CD4-positive, alpha-beta T cell treated with Interleukin-6 for 4 hours (primary cell): Measurements from ENCODE around the gene PRR5L.
"Not testable (repeated sequence)": the region's sequence is repeated elsewhere in the genome, so short reads cannot be mapped to it uniquely, and the experiment has no call there.

Experiments used
- DNase-seq: peaks from one replicate; pipeline ENCODE4 v3.0.0-alpha.2; 2020; ENCODE audit warnings: mixed read lengths

The PRR5L gene

DNA sequence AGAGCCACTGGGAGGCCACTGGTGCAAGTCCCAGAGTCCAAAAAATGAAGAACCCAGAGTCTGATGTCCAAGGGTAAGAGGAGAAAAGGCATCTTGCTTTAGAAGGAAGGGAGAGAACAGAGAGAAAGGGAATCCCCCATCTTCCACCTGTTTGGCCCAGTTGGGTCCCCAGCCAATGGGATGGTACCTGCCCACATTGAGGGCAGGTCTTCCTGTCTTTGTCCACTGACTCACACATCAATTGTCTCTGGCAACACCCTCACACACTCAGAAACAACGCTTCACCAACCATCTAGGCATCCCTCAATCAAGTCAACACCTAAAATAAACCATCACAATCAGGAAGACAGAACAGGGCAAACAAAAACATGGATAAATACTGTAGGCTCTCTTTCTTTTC, 13.2 kb upstream of the PRR5L start:
- no peak for DNase-seq

DNA sequence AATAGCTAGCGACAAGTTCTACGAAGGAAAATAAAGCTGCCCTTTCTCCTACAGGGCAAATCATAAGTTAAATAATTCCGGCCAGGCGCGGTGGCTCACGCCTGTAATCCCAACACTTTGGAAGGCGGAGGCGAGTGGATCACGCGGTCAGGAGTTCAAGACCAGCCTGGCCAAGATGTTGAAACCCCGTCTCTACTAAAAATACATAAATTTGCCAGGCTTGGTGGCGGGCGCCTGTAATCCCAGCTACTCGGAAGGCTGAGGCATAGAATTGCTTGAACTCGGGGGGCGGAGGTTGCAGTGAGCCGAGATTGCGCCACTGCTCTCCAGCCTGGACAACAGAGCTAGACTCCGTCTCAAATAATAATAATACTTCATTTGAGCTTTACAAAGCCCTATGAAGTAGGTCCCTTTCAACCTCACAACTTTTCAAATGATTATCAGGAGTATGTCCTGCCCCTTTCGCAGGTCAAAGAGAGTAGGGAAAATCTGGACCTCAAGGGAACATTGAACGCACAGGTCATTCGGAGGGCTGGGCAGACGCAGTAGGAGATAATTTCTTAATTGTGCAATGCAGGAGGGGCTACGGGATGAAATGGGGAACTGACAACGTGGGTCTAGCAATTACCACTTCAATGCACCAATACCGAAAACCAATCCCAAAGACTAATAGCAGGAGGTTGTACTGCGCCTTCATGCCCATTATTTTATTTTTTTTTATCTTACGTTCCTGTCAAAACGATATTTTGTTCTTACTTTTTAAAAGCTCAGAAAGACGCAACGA, 7.5 kb upstream of the PRR5L start:
- DNase-seq: no peak

DNA sequence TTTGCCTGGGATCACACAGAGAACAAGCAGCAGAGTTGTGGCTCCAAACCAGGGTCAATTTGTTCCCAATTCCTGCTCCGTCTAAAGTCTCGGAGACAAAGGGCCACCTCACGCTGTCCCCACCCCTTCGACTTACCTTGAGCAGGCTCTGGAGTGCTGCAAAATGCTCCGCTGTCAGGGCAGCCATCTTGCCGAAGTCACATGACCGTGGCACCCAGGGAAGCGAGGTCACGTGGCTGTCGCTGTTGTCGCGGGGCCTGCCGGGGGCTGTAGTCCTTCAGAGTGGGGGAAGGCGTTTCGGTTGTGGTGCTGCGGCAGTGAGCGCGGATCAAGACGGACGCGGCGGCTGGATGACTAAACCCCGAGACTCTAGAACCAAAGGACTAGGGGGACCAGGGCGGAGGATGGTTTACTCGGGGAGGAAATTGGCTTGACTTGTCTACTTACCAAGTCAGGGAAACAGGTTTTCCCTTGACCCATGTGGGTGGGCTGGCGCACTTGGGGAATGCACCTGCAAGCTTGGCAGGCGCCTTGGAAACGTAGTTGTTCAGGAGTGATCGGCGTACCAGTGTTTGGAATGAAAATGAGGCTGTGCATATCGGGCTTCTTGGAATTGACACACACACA, 6.7 kb upstream of the PRR5L start, which contains the start of gene COMMD9:
TSS of gene COMMD9 (minus strand) at position 199 of the 627 bp plus-strand sequence. CDS start at position 187, 12 bp downstream.
- DNase-seq: peak; percentile 94

DNA sequence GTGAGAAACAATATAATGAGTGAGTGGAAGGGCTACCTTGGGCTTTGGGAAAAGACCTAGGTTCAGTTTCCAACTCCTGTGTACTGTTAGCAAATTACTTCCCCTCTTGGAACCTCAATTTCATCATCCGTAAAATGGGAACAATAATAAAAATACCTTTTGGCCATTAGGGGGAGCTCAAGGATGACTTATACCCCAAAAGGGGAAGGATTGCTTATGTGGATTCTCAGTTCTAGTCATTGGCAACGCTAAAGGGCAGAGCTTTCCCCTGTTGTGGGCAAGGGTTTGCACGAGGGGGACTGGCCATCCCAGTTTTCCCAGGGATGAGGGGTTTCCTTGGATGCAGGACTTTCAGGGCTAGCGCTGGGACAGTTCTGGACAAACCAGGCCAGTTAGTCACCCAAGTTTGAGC, 3.8 kb upstream of the PRR5L start:
- DNase-seq: no peak

DNA sequence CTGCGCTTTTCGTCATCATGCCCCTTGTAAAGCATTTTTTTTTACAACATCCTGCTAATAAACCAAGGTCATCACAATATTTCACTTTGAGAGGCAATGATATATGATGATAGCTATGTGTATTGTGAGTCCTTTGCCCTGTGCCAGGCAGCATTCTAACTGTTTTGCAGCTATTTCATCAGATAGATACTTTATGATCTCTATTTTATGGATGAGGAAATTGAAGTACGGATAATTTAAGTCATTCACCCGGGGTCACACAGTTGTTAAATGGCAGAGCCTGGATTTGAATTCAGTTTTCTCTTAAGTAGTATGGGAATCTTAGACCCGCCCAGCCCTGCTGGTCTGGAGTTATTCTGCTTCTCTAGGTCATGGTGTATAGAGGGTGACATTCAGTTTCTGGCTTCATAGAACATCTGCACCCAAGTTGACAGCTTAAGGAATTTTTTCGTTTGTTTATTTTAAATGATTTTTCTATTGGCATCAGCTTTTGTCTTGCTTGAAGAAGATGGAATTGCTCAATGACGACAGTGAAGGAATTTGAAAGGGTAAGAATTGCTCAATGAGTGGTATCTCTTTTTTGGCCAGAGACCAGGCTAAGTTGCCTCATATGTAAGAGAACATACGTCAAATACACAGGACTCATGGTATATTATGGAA, 926 bp downstream of the PRR5L start:
- no peak for DNase-seq

DNA sequence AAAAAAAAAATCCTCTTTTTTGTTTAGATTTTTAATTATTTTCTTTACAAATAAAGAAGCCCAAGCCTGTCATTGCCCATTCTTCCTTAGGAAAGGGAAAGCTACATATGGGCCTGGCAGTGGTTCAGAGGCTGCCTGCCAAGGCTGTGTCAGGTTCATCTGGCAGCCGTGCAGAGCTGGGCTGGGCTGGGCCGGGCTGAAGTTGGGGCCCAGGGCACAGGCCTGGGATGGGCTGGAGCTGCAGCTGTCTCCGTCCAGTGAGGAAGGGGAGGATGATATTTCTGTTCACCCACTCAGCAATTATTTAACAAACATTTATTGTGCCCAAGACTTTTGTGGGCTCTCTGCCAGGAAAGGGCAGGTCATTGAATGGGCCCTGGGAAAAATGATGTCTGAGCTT, 4.6 kb downstream of the PRR5L start:
- DNase-seq: no peak

DNA sequence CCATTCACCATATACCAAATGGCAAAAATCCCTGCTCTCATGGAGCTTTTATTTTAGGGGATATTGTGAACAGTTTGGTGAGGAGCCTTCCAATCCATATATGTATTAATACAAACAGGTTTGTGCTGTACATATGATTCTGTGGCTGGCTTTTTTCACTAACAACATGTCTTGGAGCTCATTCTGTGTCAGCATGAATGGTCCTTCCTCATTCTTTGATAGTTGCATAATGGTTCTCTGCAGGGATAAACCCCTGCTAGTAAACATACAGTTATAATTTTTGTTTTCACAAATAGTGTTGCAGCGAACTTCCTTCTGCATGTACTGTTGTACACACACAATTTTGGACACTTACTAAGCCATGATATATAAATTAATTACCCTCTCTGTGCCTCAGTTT, 8.3 kb downstream of the PRR5L start:
- no peak for DNase-seq

DNA sequence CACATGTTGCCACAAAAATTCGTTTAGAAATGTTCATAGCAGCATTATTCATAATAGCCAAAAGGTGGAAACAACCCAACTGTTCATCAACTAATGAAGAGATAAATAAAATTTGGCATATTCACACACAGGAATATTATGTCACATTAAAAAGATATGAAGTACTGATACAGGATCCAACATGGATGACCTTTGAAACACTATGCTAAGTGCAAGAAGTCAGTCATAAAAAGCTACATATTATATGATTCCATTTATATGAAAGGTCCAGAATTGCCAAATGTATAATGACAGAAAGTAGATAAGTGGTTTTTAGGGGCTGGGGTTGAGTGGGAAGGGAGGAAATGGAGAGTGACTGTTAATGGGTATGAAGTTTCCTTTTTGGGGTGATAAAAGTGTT, 9.0 kb downstream of the PRR5L start:
- DNase-seq: no peak

DNA sequence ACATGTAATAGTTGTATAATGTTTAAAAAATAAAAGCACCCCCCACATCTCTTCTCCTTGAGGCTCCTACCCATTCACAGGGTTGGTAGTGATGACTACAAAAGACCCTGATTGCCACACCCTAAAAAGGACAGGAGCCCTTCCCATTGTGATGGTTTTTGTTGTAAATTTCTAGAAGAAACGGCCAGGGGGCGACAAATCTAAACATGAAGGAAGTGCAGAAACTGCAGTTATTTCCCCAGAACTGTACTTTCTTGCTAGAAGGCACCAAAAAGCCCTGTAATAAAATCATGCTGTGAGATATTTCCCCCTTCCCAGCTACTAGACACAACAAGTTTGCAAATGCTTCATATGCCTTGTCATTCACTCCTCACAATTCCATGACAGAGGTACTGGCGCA, 10.8 kb downstream of the PRR5L start:
- DNase-seq: peak; percentile 13

DNA sequence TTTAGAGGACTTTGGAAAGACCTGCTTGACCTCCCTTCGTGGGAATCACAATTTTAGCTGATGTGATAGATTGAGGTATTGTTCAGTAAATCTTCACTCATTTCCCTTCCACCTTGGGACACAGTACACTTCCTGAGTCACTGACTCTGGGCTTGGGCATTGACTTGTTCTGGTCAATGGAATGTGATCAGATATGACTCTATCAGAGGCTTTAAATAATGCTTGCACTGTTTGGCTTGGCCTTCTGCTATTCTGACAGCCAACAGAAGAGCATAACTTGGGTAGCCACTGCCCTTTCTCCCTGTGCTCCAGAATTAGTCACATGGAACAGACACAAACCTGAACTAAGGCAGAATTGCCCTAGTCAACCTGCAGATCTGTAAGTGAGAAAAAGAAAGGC, 12.5 kb downstream of the PRR5L start:
- DNase-seq: no peak

DNA sequence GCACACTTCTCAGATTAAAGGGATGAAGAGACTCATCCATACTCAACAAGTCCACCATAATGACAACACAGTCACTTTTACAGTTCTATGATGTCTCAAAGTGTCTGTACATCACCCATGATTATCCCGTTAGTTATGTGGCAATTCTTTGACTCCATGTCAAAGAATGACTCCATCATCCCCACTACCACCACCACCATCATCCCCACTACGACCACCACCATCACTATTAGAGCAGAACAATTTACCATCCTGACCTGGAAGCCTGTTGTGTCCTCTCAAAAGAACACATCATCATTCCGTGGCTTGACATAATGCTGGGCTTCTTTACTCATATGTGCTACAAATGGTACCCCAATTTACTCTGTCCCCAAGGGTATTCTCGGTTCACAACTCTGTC, 13.7 kb downstream of the PRR5L start:
- no peak for DNase-seq

DNA sequence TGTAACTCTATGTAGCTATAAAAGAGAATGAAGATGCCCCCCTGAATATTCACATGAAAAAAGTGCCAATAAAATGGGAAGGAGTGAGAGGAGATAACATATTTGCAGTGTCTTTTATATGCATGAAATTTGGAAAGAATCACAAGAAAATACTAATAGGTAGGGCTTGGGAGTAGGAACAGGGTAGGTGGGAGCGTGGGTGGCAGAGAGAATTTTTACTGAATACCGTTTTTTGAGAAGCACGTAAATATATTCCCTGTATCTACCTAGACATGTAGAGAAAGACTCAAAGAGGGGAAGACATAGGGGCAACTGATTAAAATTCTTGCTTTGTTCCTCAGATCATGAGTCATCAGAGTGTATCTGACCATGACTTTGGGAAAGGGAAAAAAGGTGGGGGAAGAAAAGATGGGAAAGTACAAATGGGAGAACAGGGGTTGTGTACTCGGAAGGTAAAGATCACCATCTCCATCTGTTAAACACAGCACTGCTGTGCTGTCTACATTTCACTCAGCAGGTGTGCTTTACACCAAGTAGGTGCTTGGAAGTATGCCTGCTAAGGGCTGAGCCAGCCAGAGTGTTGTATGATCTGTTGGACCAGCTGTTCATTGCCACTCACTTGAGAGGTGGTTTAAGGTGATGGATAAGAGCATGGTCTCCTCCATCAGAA, 16.0 kb downstream of the PRR5L start:
- no peak for DNase-seq

DNA sequence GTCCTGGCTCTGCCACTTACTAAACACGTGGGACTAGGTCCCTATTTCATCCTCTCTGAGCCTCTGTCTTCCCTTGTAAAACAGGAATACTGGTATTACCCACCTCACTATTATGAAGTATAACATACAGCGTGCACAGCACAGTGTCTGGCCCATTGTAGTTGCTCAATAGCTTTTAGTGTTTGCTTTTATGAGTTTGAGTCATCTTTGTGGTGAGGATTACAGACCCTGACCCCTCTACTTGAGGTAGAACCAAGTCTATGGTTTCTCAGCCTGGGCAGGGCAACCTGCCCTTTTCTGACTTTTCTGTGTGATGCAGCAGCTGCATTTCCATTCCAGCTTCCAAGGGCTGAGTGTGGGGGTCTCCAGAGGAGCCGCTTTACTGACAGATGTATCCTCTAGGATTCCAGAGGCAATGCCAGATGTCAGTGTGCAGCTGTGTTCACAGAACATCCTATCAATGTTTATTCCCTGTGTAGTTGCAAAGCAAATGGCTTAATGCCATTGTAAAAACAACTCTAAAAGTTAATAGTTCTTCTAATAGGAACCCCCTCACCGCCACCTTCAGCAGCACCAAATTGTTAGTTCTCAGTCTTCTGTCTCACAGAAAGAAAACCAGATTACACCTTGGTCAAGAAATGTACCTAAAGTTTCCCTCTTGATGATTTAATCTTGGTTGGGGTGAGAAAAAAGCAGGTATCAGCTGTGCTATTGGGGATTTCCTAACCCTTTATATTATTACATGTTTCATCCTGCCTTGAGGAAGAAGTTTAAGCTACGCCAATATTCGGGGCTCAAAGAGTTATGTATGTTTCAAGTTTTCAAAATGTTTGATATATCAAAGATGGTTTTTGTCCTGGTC, 16.8 kb downstream of the PRR5L start:
- DNase-seq: no peak

DNA sequence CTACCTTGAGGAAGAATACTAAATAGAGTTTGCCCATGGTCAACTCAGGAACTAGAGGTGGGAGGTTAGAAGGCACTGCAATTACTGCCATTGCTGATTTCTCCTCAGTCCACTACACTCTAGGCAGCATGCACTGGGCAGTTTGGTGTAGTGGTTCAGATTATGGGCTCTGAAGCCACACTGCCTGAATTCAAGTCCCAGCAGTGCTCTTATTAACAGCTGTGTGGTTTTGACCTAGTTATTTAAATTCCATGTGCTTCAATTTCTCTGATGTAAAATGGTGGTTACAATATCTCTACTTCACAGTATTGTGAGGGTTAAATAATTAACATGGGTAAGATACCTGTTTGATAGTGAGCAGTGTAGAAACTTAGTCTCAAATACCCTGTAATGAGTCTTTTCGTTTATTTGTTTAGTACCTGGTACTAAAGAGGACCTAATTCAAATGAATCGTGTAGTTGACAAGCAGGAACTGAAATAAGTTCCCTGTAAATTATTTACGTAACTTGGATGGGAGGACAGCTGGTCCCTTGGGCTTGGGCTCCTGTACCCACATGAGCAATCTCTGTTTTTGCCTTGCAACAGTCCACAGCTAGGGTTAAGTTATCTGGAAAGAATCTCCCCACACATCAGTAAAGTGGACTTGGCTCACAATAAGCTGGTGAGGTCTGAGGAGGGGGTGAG, 17.8 kb downstream of the PRR5L start:
- no peak for DNase-seq

DNA sequence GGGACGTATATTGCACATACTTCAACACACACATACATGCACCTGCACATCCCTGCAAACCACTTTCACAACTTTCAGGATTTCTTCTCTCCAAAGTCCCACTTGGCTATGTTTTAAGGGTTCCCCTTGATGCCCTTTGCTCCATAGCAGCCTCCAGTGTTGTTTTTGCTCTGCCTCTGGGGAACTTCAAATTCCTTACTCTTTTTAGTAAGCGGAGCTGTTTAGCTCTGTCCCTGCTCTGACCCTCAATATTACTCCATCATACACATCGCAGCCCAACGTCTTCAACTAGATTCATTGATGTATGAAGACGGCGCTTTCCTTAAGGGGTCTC, 18.3 kb downstream of the PRR5L start:
- no peak for DNase-seq

DNA sequence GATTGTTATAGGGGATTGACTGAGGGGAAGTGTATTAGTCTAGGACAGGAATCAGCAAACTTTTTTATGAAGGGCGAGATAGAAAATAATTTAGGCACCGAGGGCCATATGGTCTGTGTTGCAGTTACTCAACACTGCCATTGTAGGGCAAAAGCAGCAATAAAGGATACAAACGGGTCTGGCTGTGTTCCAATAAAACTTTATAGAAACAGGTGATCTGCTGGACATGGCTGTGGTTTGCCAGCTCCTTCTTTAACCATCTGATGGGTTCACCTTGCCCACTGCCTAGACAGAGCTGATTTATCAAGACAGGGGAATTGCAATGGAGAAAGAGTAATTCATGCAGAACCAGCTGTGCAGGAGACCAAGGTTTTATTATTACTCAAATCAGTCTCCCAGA, 20.0 kb downstream of the PRR5L start:
- no peak for DNase-seq

DNA sequence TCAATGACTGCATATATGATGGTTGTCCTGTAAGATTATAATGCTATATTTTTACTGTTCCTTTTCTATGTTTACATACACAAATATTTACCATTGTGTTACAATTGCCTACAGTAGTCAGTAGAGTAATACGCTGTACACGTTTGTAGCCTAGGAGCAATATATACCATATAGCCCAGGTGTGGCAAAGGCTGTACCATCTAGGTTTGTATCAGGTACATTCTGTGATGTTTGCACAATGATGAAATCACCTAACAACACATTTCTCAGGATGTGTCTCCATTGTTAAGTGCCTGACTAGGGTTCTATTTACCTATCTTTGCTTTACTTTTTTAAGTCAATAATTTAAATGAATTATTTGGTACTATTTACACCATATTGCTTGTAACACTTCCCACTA, 21.9 kb downstream of the PRR5L start:
- no peak for DNase-seq

DNA sequence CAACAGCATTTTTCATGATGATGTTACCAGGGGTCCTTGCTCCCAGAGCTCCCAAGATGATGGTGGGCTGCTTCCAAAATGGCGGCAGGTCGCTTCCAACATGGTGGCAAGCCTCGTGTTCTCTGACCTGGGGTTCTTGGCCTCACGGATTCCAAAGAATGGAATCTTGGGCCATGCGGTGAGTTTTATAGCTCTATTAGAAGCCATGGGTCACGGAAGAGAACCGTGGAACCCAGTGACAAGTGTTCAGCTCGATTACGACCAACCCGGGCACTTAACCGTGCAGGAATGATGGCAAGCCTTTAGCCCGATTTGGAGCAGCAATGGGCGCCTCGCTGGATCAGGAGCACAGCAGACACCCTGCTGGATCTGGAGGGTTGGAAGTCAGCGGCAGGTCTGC, 28.9 kb downstream of the PRR5L start:
- not testable (repeated sequence) for DNase-seq

DNA sequence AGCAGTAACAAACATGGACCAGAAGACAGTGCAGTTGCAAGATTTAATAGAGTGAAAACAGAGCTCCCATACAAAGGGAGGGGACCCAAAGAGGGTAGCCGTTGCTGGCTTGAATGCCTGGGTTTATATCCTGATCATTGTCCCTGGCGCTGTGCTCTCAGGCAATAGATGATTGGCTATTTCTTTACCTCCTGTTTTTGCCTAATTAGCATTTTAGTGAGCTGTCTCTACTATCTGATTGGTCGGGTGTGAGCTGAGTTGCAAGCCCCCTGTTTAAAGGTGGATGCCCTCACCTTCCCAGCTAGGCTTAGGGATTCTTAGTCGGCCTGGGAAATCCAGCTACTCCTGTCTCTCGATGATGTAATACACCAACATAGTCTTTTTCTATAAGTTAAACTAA, 29.3 kb downstream of the PRR5L start:
- not testable (repeated sequence) for DNase-seq

DNA sequence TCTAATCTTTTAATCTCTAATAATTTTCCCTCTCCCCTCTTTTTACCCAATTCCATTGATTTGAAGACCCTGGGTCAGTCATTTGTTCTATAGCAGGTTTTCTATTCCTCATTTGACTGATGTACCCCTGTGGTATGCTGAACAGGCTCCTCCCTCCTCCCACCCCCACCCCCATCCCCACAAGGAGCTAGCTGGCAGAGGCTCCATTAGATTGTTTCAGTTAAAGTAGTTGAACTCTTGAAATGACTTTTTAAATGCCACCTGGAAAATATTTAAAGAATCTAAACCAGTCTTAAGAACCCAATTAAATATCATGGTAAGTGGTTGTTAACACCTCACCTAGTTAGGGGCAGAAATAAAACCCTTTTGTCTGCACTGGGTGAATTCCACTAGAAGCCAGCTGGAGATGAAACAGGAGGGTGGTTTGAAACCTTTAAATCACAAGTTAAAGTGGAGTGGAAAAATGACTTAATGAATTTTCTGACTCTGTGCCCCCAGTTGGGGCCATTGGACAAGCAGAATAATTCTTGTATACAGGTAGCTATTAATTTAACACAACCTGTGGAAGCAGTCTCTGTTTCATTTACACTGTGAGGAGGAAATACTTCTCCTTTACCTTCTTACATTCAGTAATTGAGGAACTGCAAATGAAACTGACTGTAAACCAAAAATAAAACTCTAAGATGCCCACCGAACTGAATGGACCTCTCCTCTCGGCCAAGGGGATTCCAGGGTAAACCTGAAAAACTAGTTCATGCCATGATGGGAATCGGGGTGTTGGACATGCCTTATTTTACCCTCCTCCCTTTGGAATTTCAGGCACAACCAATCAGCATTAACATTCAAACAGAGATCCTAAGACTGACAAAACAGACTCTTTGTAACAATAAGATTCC, 30.7 kb downstream of the PRR5L start:
- DNase-seq: no peak
